Astrocyte (in vitro differentiated cells and primary cell): ENCODE measurements around the gene PEX10. TPM values are rescaled to one million over a fixed set of nuclear protein-coding genes. Genes with fewer than 3 reads are reported as not detected.

ENCODE experiments used
- DNase-seq: peaks from one replicate; pipeline ENCODE4 v3.0.0-alpha.2; 2010; ENCODE audit warnings: low read depth
- FAIRE-seq: peaks from 2 replicates; lab custom pipeline; 2011; peaks lifted over from hg19 to GRCh38; lab: Jason Lieb, UNC
- H2AFZ ChIP-seq: 2 replicates; pipeline ENCODE4 v1.6.0; 2012; ENCODE audit warnings: low read depth, low read length, inconsistent platforms
- H3K27ac ChIP-seq: 2 replicates; pipeline ENCODE4 v1.5.1; 2011; ENCODE audit warnings: low read depth, low read length, inconsistent platforms
- H3K27me3 ChIP-seq: 2 replicates; pipeline ENCODE4 v1.6.0; 2011; ENCODE audit warnings: low read length, inconsistent platforms; ENCODE audit not compliant: insufficient read depth
- H3K36me3 ChIP-seq: 2 replicates; pipeline ENCODE4 v1.5.1; 2011; ENCODE audit warnings: low read length, inconsistent platforms; ENCODE audit not compliant: insufficient read depth
- H3K4me1 ChIP-seq: 2 replicates; pipeline ENCODE4 v1.5.1; 2011; ENCODE audit warnings: low read length, inconsistent platforms; ENCODE audit not compliant: insufficient read depth
- H3K4me2 ChIP-seq: 2 replicates; pipeline ENCODE4 v1.6.0; 2012; ENCODE audit warnings: low read length, inconsistent platforms
- H3K4me3 ChIP-seq: 2 replicates; pipeline ENCODE4 v1.5.1; 2011; ENCODE audit warnings: low read depth, mild to moderate bottlenecking, low read length, inconsistent platforms; ENCODE audit not compliant: insufficient read depth
- H3K79me2 ChIP-seq: 2 replicates; pipeline ENCODE4 v1.6.0; 2012; ENCODE audit warnings: mild to moderate bottlenecking, low read length, inconsistent platforms; ENCODE audit not compliant: insufficient read depth
- H3K9ac ChIP-seq: 2 replicates; pipeline ENCODE4 v1.6.0; 2012; ENCODE audit warnings: mild to moderate bottlenecking, low read length, inconsistent platforms
- H3K9me3 ChIP-seq: 2 replicates; pipeline ENCODE4 v1.5.1; 2012; ENCODE audit warnings: low read depth, mild to moderate bottlenecking, low read length, inconsistent platforms; ENCODE audit not compliant: insufficient read depth
- H4K20me1 ChIP-seq: 2 replicates; pipeline ENCODE4 v1.6.0; 2012; ENCODE audit warnings: low read length, inconsistent platforms; ENCODE audit not compliant: insufficient read depth
- H3K27ac Mint-ChIP-seq: one replicate; pipeline ENCODE4 v1.8.0; 2021; ENCODE audit warnings: mild to moderate bottlenecking, mixed read lengths; ENCODE audit not compliant: unreplicated experiment
- H3K27me3 Mint-ChIP-seq: one replicate; pipeline ENCODE4 v1.8.0; 2021; ENCODE audit warnings: low read depth, mixed read lengths; ENCODE audit not compliant: unreplicated experiment
- H3K36me3 Mint-ChIP-seq: one replicate; pipeline ENCODE4 v1.8.0; 2021; ENCODE audit warnings: low read depth, mixed read lengths; ENCODE audit not compliant: unreplicated experiment
- H3K4me1 Mint-ChIP-seq: one replicate; pipeline ENCODE4 v1.8.0; 2021; ENCODE audit warnings: low read depth, mixed read lengths; ENCODE audit not compliant: unreplicated experiment
- H3K4me3 Mint-ChIP-seq: one replicate; pipeline ENCODE4 v1.8.0; 2021; ENCODE audit warnings: mild to moderate bottlenecking, moderate library complexity, mixed read lengths; ENCODE audit not compliant: unreplicated experiment
- H3K9me3 Mint-ChIP-seq: one replicate; pipeline ENCODE4 v1.8.0; 2021; ENCODE audit warnings: mild to moderate bottlenecking, mixed read lengths; ENCODE audit not compliant: unreplicated experiment
- EZH2 ChIP-seq: IDR thresholded peaks from 2 replicates; pipeline ENCODE4 v1.6.1; 2012; ENCODE audit warnings: mild to moderate bottlenecking, low read length, inconsistent platforms; ENCODE audit not compliant: insufficient read depth
- total RNA-seq: library from RNA; stranded (reverse); gene quantifications from 2 replicates; pipeline ENCODE4 v1.2.1, GENCODE V29; 2021
- TF ChIP-seq, protein P1 (sequence below): IDR thresholded peaks from 2 replicates; pipeline ENCODE4 v1.5.1; 2011; ENCODE audit warnings: low read depth, mild to moderate bottlenecking, inconsistent platforms, low read length, moderate library complexity; ENCODE audit not compliant: insufficient read depth

PEX10 gene
- total RNA-seq, 1 donor from 2014 or later, result 16.6 TPM

DNA sequence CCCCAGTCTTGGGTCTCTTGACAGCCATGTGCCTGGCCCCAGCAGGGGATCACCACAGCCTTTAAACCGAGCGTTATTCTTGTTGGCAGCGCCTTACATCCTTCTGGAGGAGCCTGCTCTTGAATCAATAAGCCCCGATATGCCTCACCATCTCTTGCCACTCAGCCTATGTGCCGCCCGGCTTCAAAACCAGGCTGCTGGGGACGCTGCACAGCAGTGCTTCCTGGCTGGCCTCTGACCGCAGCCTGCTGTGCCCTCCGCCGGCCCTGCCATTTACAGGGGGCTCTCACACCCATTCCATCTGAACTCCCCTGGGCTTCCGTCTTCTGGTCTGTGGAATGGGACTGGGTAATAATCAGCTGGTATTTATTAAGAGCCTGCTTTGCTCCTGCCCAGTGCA, 3.0 kb upstream of the PEX10 start:
- Histone ChIP-seq H3K9ac (no peak overlapping the region), H3K36me3 (no peaks in the 10 kb centered on the region), H3K79me2 (peaks cover 14% of the 10 kb centered on the region), H3K27me3 (peaks cover 4% of the 10 kb centered on the region), H4K20me1 (no peaks in the 10 kb centered on the region), H2AFZ (no peak overlapping the region), H3K9me3 (no peaks in the 10 kb centered on the region), H3K4me3 (no peak overlapping the region), H3K4me1 (peaks cover 22% of the 10 kb centered on the region), H3K4me2 (no peak overlapping the region), H3K27ac (no peak overlapping the region)
- peaks cover 14% of the 10 kb centered on the region for H3K27me3 Mint-ChIP-seq
- H3K9me3 Mint-ChIP-seq, result no peaks in the 10 kb centered on the region
- H3K4me3 Mint-ChIP-seq, result no peak overlapping the region
- no peak for FAIRE-seq
- peaks cover 9% of the 10 kb centered on the region for H3K4me1 Mint-ChIP-seq
- TF ChIP-seq, protein P1, sequence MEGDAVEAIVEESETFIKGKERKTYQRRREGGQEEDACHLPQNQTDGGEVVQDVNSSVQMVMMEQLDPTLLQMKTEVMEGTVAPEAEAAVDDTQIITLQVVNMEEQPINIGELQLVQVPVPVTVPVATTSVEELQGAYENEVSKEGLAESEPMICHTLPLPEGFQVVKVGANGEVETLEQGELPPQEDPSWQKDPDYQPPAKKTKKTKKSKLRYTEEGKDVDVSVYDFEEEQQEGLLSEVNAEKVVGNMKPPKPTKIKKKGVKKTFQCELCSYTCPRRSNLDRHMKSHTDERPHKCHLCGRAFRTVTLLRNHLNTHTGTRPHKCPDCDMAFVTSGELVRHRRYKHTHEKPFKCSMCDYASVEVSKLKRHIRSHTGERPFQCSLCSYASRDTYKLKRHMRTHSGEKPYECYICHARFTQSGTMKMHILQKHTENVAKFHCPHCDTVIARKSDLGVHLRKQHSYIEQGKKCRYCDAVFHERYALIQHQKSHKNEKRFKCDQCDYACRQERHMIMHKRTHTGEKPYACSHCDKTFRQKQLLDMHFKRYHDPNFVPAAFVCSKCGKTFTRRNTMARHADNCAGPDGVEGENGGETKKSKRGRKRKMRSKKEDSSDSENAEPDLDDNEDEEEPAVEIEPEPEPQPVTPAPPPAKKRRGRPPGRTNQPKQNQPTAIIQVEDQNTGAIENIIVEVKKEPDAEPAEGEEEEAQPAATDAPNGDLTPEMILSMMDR, result no peak
- no peak for TF ChIP-seq EZH2
- H3K36me3 Mint-ChIP-seq, result peaks cover 4% of the 10 kb centered on the region
- H3K27ac Mint-ChIP-seq, result no peak overlapping the region
- no peak for DNase-seq

DNA sequence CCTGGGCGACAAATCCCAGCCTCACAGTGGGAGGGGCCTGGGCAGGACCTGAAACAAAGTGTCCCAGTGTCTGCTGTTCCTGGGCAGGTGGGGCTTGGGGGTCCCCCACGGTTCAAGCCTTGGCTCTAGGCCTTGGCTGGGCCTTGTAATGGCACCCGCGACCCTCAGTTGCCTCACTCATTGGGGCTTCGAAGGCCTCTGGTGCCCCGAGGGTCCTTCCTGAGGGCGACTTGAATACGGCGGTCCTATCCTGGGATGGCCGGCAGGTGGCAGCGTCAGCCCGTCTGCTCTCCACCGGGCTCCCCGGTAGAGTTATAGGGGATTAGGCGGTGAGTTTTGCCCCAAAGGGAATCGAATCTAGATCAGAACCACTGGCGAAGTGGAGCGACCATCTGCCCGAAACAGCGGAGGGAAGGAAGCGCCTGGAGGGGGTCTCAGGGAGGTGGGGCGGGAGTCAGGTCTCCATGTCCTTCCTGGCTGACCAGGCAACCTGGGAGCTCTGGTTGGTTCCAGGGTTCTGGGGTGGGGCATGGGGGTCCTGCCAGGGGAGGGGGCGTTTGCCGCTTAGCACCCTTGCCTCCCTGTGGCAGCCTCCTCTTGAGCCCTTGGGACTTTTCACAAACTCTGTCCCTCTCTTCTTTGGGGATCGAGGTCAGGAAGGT, 2.1 kb upstream of the PEX10 start:
- H3K9ac ChIP-seq, result peak overlapping the region; percentile 19
- H3K27ac ChIP-seq, result no peak overlapping the region

More for the DNA sequence above, 2.1 kb upstream of the PEX10 start:
- H3K27me3 Mint-ChIP-seq, result peaks cover 14% of the 10 kb centered on the region
- Histone ChIP-seq H3K4me2 (peak overlapping the region; percentile 99), H4K20me1 (no peaks in the 10 kb centered on the region), H3K9me3 (no peaks in the 10 kb centered on the region), H3K27me3 (peaks cover 4% of the 10 kb centered on the region), H3K4me1 (peaks cover 22% of the 10 kb centered on the region), H3K36me3 (no peaks in the 10 kb centered on the region), H2AFZ (peak overlapping the region; percentile 62), H3K4me3 (no peak overlapping the region), H3K79me2 (peaks cover 18% of the 10 kb centered on the region)
- FAIRE-seq (no peak), DNase-seq (no peak)
- TF ChIP-seq, protein P1, result peak; percentile 74
- TF ChIP-seq EZH2, result no peak
- H3K36me3 Mint-ChIP-seq, result peaks cover 4% of the 10 kb centered on the region
- peak overlapping the region; percentile 79 for H3K4me3 Mint-ChIP-seq
- H3K4me1 Mint-ChIP-seq, result peaks cover 9% of the 10 kb centered on the region
- no peaks in the 10 kb centered on the region for H3K9me3 Mint-ChIP-seq
- no peak overlapping the region for H3K27ac Mint-ChIP-seq
